Mucosa of descending colon (tissue), 3 donors: ENCODE measurements around the gene ZNF407. TPM values are rescaled to one million over a fixed set of nuclear protein-coding genes. Genes with fewer than 3 reads are reported as not detected.

Source experiments
- ATAC-seq: fragments of 200-7000 bp; cut with Tn5 transposase; one replicate; pipeline ENCODE4 v1.9.1; 2020; ENCODE audit warnings: mild to moderate bottlenecking, moderate library complexity
- DNase-seq, 3 donors: peaks; one replicate each; pipeline ENCODE4 v3.0.0-alpha.2; 2020
- H3K36me3 ChIP-seq: fragments of 200-600 bp; one replicate; pipeline ENCODE4 v1.8.0; 2021; ENCODE audit warnings: low read depth, mild to moderate bottlenecking
- H3K4me1 ChIP-seq: fragments of 200-600 bp; one replicate; pipeline ENCODE4 v1.8.0; 2021; ENCODE audit warnings: low read depth, mild to moderate bottlenecking
- H3K4me3 ChIP-seq: fragments of 200-600 bp; one replicate; pipeline ENCODE4 v1.8.0; 2021; ENCODE audit warnings: mild to moderate bottlenecking
- H3K9me3 ChIP-seq: fragments of 200-600 bp; one replicate; pipeline ENCODE4 v1.8.0; 2021; ENCODE audit warnings: mild to moderate bottlenecking
- CTCF ChIP-seq: fragments of 200-600 bp; IDR thresholded peaks from one replicate; pipeline ENCODE4 v1.8.0; 2022; ENCODE audit warnings: antibody characterized with exemption, mild to moderate bottlenecking
- intact Hi-C, 2 donors: fragments of 100-400 bp; cut with DNase I in 1 of 2; cut with micrococcal nuclease in 1 of 2; formaldehyde crosslinking; loops; one replicate each; pipeline versions ENCODE4 v1.11.0 to v1.11.1; 2022; cut with DNase I, micrococcal nuclease
- total RNA-seq, 3 donors: library from RNA; stranded (reverse); fragmentation: NEBNext Ultra II Directional in 2 of 3; extraction: Animal tissue kit (Norgen Biotek cat#: 25700) in 2 of 3; gene quantifications; one replicate each; pipeline versions ENCODE4 v1.2.1 to v1.2.4, GENCODE V29; 2021 to 2023
- donor health status: DM: no; HTN: no; CAD: no; lungs with moderate emphysema.
- donor health status: DM: no; HTN: no; CAD: no.
- donor health status: DM: no; HTN: yes; CAD: no.

The ZNF407 gene
- total RNA-seq, 3 donors from 2014 or later = 13.0 to 25.1 (median 18.8) TPM

- Histone ChIP-seq H3K36me3 (no peaks in the 10 kb centered on the region), H3K4me1 (no peaks in the 10 kb centered on the region), H3K4me3 (no peak overlapping the region), H3K9me3 (no peaks in the 10 kb centered on the region)
- ATAC-seq = no peak
- TF ChIP-seq CTCF = no peak
- DNase-seq = no peak
- intact Hi-C loops = no loop called here
Observed at GRCh38 chr18:75047240-75047961, 449.7 kb downstream of the ZNF407 start.

- no peak for DNase-seq
- Histone ChIP-seq H3K9me3 (no peaks in the 10 kb centered on the region), H3K36me3 (no peaks in the 10 kb centered on the region), H3K4me1 (no peaks in the 10 kb centered on the region), H3K4me3 (no peak overlapping the region)
- TF ChIP-seq CTCF = no peak
- no peak for ATAC-seq
- intact Hi-C loops = no loop called here
Observed at GRCh38 chr18:75048776-75049454, 451.2 kb downstream of the ZNF407 start.

- H3K4me1 ChIP-seq = no peaks in the 10 kb centered on the region
- ATAC-seq (no peak), DNase-seq (no peak)
- no peaks in the 10 kb centered on the region for H3K9me3 ChIP-seq
- H3K4me3 ChIP-seq = no peak overlapping the region
- TF ChIP-seq CTCF = no peak
- no peaks in the 10 kb centered on the region for H3K36me3 ChIP-seq
- intact Hi-C loops = no loop called here
Observed at GRCh38 chr18:75049455-75049789, 451.8 kb downstream of the ZNF407 start.

GRCh38 chr18:75051757-75052156 is 454.1 kb downstream of the ZNF407 start:
- H3K9me3 ChIP-seq = no peaks in the 10 kb centered on the region
- intact Hi-C loops = no loop called here
- no peak overlapping the region for H3K4me3 ChIP-seq
- no peak for TF ChIP-seq CTCF
- H3K4me1 ChIP-seq = no peaks in the 10 kb centered on the region
- no peaks in the 10 kb centered on the region for H3K36me3 ChIP-seq
- no peak for ATAC-seq
- DNase-seq = no peak

GRCh38 chr18:75052475-75052874 is 454.8 kb downstream of the ZNF407 start:
- Histone ChIP-seq H3K4me1 (no peaks in the 10 kb centered on the region), H3K4me3 (no peak overlapping the region), H3K36me3 (no peaks in the 10 kb centered on the region), H3K9me3 (no peaks in the 10 kb centered on the region)
- intact Hi-C loops = no loop called here
- DNase-seq (no peak), ATAC-seq (no peak)
- TF ChIP-seq CTCF = no peak
